Mesendoderm (in vitro differentiated cells): ENCODE results near the gene JAZF1.

ENCODE experiments used
- DNase-seq: peaks from one replicate; pipeline ENCODE4 v3.0.0; 2013
- H2AK5ac ChIP-seq: 2 replicates; pipeline ENCODE4 v1.6.1; 2013; ENCODE audit warnings: low read length, inconsistent platforms
- H2BK120ac ChIP-seq: 2 replicates; pipeline ENCODE4 v1.6.1; 2013; ENCODE audit warnings: low read depth, mild to moderate bottlenecking, low read length, moderate library complexity, mixed read lengths
- H2BK15ac ChIP-seq: replicated peaks from 2 replicates; pipeline ENCODE4 v1.6.1; 2013; ENCODE audit warnings: low read depth, mild to moderate bottlenecking, moderate library complexity
- H2BK5ac ChIP-seq: 2 replicates; pipeline ENCODE4 v1.6.1; 2013; ENCODE audit warnings: low read length, inconsistent platforms
- H3K18ac ChIP-seq: 2 replicates; pipeline ENCODE4 v1.6.1; 2013; ENCODE audit warnings: mild to moderate bottlenecking, low read length, mixed read lengths
- H3K23ac ChIP-seq: one replicate; pipeline ENCODE4 v1.6.1; 2013; ENCODE audit warnings: low read length
- H3K27ac ChIP-seq: 2 replicates; pipeline ENCODE4 v1.5.1; 2013; ENCODE audit warnings: low read depth, mild to moderate bottlenecking, inconsistent platforms, low read length, moderate library complexity
- H3K27me3 ChIP-seq: 2 replicates; pipeline ENCODE4 v1.6.1; 2013; ENCODE audit warnings: low read length, control low read depth, mild to moderate bottlenecking, inconsistent platforms; ENCODE audit not compliant: insufficient read depth, poor library complexity
- H3K36me3 ChIP-seq: 2 replicates; pipeline ENCODE4 v1.6.1; 2013; ENCODE audit warnings: low read length, inconsistent platforms; ENCODE audit not compliant: control insufficient read depth, insufficient read depth
- H3K4ac ChIP-seq: one replicate; pipeline ENCODE4 v1.6.1; 2013; ENCODE audit warnings: low read depth, mild to moderate bottlenecking, low read length, moderate library complexity
- H3K4me1 ChIP-seq: 2 replicates; pipeline ENCODE4 v1.6.1; 2013; ENCODE audit warnings: low read depth, low read length, inconsistent platforms; ENCODE audit not compliant: control insufficient read depth
- H3K4me2 ChIP-seq: 2 replicates; pipeline ENCODE4 v1.6.1; 2013; ENCODE audit warnings: low read length
- H3K4me3 ChIP-seq: 2 replicates; pipeline ENCODE4 v1.5.1; 2013; ENCODE audit warnings: mild to moderate bottlenecking, low read length
- H3K56ac ChIP-seq: one replicate; pipeline ENCODE4 v1.6.1; 2013; ENCODE audit warnings: low read length
- H3K79me1 ChIP-seq: 2 replicates; pipeline ENCODE4 v1.6.1; 2013; ENCODE audit warnings: low read length, inconsistent platforms
- H3K79me2 ChIP-seq: 2 replicates; pipeline ENCODE4 v1.6.1; 2013; ENCODE audit warnings: mild to moderate bottlenecking, low read length; ENCODE audit not compliant: control insufficient read depth, insufficient read depth
- H3K9ac ChIP-seq: 2 replicates; pipeline ENCODE4 v1.6.1; 2013; ENCODE audit warnings: low read length, inconsistent platforms
- H4K5ac ChIP-seq: one replicate; pipeline ENCODE4 v1.6.1; 2013; ENCODE audit warnings: low read length
- H4K8ac ChIP-seq: one replicate; pipeline ENCODE4 v1.6.1; 2013; ENCODE audit warnings: low read depth, mild to moderate bottlenecking, control low read depth, low read length, moderate library complexity
- WGBS: extraction: QIAGEN DNeasy Blood & Tissue Kit; methylation state at CpG from one replicate; pipeline ENCODE4 v1.1.7; 2013; ENCODE audit warnings: low lambda C conversion rate, missing lambda C conversion rate; ENCODE audit not compliant: insufficient coverage; ENCODE audit errors: extremely low coverage; 5-methylcytosine and 5-hydroxymethylcytosine counted together

JAZF1 gene

DNA sequence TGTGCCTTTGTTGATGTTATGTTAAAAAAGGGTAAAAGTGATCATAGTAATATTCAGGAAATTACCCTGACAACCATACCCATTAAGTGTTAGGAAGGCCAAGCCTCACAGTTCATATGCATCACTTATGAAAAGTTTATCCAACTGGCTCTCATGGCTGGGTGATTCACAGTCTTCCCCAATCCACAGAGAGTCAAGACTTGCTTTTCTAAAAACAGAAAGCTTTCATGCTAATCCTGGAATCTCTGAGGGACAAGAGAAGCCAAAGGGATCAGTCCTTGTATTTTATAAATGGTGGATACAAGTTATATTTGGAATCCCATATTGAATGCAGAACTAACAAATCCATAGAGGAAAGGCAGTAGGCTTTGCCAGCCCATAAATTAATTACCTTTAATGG is 218.3 kb downstream of the JAZF1 start:
- Histone ChIP-seq H3K36me3 (no peaks in the 10 kb centered on the region), H4K5ac (no peak overlapping the region), H3K4me1 (no peaks in the 10 kb centered on the region), H2AK5ac (no peak overlapping the region), H3K79me2 (no peaks in the 10 kb centered on the region), H3K23ac (no peak overlapping the region), H3K56ac (no peak overlapping the region), H4K8ac (no peak overlapping the region), H3K79me1 (peaks cover 2% of the 10 kb centered on the region), H3K18ac (no peak overlapping the region), H2BK5ac (no peak overlapping the region), H2BK15ac (no peak overlapping the region), H3K27ac (no peak overlapping the region), H3K9ac (no peak overlapping the region), H2BK120ac (no peak overlapping the region), H3K4me3 (no peak overlapping the region), H3K4ac (no peak overlapping the region), H3K4me2 (no peak overlapping the region), H3K27me3 (no peaks in the 10 kb centered on the region)
- DNase-seq: no peak

DNA sequence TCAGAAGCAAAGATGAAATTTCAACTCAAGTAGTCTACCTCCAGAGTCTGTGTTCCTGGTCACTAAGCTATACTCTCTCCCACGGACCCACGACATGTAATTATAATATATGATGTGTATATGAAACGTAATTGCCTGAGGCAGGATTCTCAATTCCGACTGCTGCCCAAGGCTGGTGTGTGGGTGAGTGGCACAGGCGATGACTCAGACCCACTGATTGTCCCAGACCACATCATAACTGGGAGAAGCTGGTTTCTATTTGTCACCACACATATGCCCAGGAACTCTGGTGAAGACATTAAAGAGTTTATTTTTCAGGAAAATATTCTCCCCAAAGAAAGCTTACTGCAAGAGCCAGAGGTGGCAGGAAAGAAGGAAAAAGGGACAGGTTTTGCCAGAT is 219.3 kb downstream of the JAZF1 start:
- H3K4me3 ChIP-seq: no peak overlapping the region
- no peak overlapping the region for H3K18ac ChIP-seq
- H3K9ac ChIP-seq: no peak overlapping the region
- peaks cover under 1% of the 10 kb centered on the region for H3K79me1 ChIP-seq
- H2BK15ac ChIP-seq: no peak overlapping the region
- H4K8ac ChIP-seq: no peak overlapping the region
- no peaks in the 10 kb centered on the region for H3K4me1 ChIP-seq
- H3K27ac ChIP-seq: no peak overlapping the region
- no CpG with 5 or more reads among the region's 5 CpGs for WGBS
- H2BK5ac ChIP-seq: no peak overlapping the region
- no peak overlapping the region for H3K23ac ChIP-seq
- H3K4ac ChIP-seq: no peak overlapping the region
- H3K36me3 ChIP-seq: no peaks in the 10 kb centered on the region
- DNase-seq: no peak
- no peaks in the 10 kb centered on the region for H3K79me2 ChIP-seq
- no peak overlapping the region for H4K5ac ChIP-seq
- H3K56ac ChIP-seq: no peak overlapping the region
- H2BK120ac ChIP-seq: no peak overlapping the region
- H3K27me3 ChIP-seq: no peaks in the 10 kb centered on the region
- no peak overlapping the region for H2AK5ac ChIP-seq
- H3K4me2 ChIP-seq: no peak overlapping the region

- no peak overlapping the region for H3K4me3 ChIP-seq
- DNase-seq: no peak
Measured at GRCh38 chr7:27960415-27960814, 220.2 kb downstream of the JAZF1 start.

DNA sequence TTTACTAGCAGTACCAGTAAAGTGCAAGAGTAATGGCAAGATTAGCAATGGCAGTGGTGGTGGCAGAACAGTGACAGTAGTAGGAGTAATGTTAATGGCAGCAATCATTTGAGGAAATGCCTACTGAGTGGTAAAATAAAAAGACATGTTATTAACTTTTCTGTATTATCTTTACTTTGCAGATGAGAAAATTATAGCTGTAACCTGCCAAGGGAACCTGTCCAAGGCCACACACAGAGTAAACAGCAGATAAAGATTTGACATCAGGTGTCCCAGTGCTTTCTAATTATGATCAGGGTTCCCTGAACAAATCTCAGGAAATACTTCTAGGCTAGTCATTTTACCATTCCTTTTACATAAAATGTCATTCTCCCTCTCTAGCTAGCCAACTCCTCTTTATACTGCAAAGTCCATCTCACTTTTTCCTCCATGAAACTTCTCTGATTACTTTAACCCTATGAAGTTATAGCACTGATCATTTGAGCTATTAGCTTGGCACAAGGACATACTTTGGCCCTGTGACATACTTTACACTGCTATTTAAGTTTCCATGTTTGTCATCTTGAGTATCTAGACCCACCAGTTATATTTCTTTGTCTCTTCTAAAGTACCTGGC is 221.6 kb downstream of the JAZF1 start:
- H3K79me2 ChIP-seq: no peaks in the 10 kb centered on the region
- no peak overlapping the region for H3K9ac ChIP-seq
- H3K4ac ChIP-seq: no peak overlapping the region
- H2AK5ac ChIP-seq: no peak overlapping the region
- H4K8ac ChIP-seq: no peak overlapping the region
- no peak overlapping the region for H3K18ac ChIP-seq
- H4K5ac ChIP-seq: no peak overlapping the region
- no peak overlapping the region for H3K4me3 ChIP-seq
- no peaks in the 10 kb centered on the region for H3K4me1 ChIP-seq
- no peak overlapping the region for H3K23ac ChIP-seq
- no peak overlapping the region for H3K4me2 ChIP-seq
- no peak overlapping the region for H3K27ac ChIP-seq
- no peaks in the 10 kb centered on the region for H3K36me3 ChIP-seq
- H2BK120ac ChIP-seq: no peak overlapping the region
- no peak overlapping the region for H3K56ac ChIP-seq
- H3K27me3 ChIP-seq: no peaks in the 10 kb centered on the region
- DNase-seq: no peak
- H2BK5ac ChIP-seq: no peak overlapping the region
- no peak overlapping the region for H2BK15ac ChIP-seq
- no peaks in the 10 kb centered on the region for H3K79me1 ChIP-seq

More at GRCh38 chr7:27960415-27960814, 220.2 kb downstream of the JAZF1 start:
- Histone ChIP-seq H3K18ac (no peak overlapping the region), H3K79me1 (no peaks in the 10 kb centered on the region), H2BK15ac (no peak overlapping the region), H3K4me2 (no peak overlapping the region), H4K8ac (no peak overlapping the region), H3K9ac (no peak overlapping the region), H3K4ac (no peak overlapping the region), H3K27me3 (no peaks in the 10 kb centered on the region), H2BK120ac (no peak overlapping the region), H3K4me1 (no peaks in the 10 kb centered on the region), H3K36me3 (no peaks in the 10 kb centered on the region), H3K56ac (no peak overlapping the region), H2BK5ac (no peak overlapping the region), H3K27ac (no peak overlapping the region), H3K23ac (no peak overlapping the region), H4K5ac (no peak overlapping the region), H3K79me2 (no peaks in the 10 kb centered on the region), H2AK5ac (no peak overlapping the region)
- no CpG with 5 or more reads among the region's 1 CpG for WGBS

DNA sequence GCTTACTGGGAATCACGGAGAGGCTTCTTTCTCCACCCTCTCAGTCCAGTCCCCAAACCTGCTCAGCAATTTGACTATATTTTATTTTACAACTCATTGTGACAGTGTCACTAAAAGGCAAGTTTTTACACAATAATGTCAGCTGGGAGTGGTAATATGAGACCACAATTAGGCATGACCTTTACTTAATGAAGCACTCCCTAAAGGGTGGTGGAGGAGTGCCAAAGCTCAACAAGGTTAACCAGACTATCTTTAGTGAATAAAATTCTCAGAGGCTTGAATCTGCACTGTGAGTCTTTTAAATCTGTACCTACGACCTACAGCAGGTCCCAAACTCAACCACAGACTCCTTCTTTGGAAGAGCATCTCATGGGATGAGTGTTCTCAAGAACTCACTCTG is 225.0 kb downstream of the JAZF1 start:
- no peak overlapping the region for H4K5ac ChIP-seq
- H3K79me2 ChIP-seq: no peaks in the 10 kb centered on the region
- no peak overlapping the region for H2BK120ac ChIP-seq
- H2BK5ac ChIP-seq: no peak overlapping the region
- H3K4me3 ChIP-seq: no peak overlapping the region
- peak overlapping the region; percentile 8 for H3K4ac ChIP-seq
- H3K4me2 ChIP-seq: no peak overlapping the region
- no peaks in the 10 kb centered on the region for H3K27me3 ChIP-seq
- no peak overlapping the region for H2AK5ac ChIP-seq
- no peak overlapping the region for H3K18ac ChIP-seq
- H4K8ac ChIP-seq: no peak overlapping the region
- H3K27ac ChIP-seq: no peak overlapping the region
- DNase-seq: no peak
- H3K56ac ChIP-seq: no peak overlapping the region
- H3K4me1 ChIP-seq: no peaks in the 10 kb centered on the region
- H3K23ac ChIP-seq: no peak overlapping the region
- WGBS: no CpG with 5 or more reads among the region's 2 CpGs
- no peaks in the 10 kb centered on the region for H3K79me1 ChIP-seq
- no peak overlapping the region for H2BK15ac ChIP-seq
- no peak overlapping the region for H3K9ac ChIP-seq
- no peaks in the 10 kb centered on the region for H3K36me3 ChIP-seq

GRCh38 chr7:27955011-27955410 is 225.6 kb downstream of the JAZF1 start:
- Histone ChIP-seq H3K4me3 (no peak overlapping the region), H3K4me1 (no peaks in the 10 kb centered on the region)

More at GRCh38 chr7:27955011-27955410, 225.6 kb downstream of the JAZF1 start:
- no peak overlapping the region for H3K4me2 ChIP-seq
- H3K27ac ChIP-seq: no peak overlapping the region
- H3K27me3 ChIP-seq: no peaks in the 10 kb centered on the region
- H3K79me2 ChIP-seq: no peaks in the 10 kb centered on the region
- no peak overlapping the region for H3K56ac ChIP-seq
- H3K79me1 ChIP-seq: no peaks in the 10 kb centered on the region
- no peak for DNase-seq
- no CpG with 5 or more reads among the region's 3 CpGs for WGBS
- no peak overlapping the region for H3K4ac ChIP-seq
- H2BK120ac ChIP-seq: no peak overlapping the region
- no peak overlapping the region for H3K9ac ChIP-seq
- no peak overlapping the region for H2BK15ac ChIP-seq
- H2BK5ac ChIP-seq: no peak overlapping the region
- H3K23ac ChIP-seq: no peak overlapping the region
- no peak overlapping the region for H4K8ac ChIP-seq
- H3K18ac ChIP-seq: no peak overlapping the region
- H3K36me3 ChIP-seq: no peaks in the 10 kb centered on the region
- no peak overlapping the region for H2AK5ac ChIP-seq
- no peak overlapping the region for H4K5ac ChIP-seq
